ENCODE results near the gene TCF7L1.

TCF7L1 gene

DNA sequence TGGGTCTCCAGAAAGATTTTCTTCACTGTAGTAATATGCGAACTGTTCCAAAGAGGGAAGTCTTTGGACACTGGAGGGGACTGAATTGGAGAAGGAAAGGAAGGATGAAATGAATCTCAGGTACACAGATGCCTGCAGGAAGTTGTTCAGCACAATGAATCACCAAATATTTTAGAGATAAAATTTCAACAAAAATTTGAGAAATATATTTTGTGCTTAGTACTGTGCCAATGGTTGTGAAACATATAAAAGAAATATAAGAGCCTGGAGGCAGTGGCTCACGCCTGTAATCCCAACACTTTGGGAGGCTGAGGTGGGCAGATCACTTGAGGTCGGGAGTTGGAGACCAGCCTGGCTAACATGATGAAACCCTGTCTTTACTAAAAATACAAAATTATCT is 224.5 kb downstream of the TCF7L1 start:
- no peaks in the 10 kb centered on the region for H3K27me3 ChIP-seq (ENCODE audit: insufficient read depth, poor library complexity, severe bottlenecking)
- H3K4me3 ChIP-seq (replicated peaks; ENCODE audit: insufficient read depth, low read length): no peak overlapping the region
- TF ChIP-seq SPI1 (IDR thresholded peaks at IDR 0.05; ENCODE audit: borderline replicate concordance, low read depth) (no peak), GABPA (IDR thresholded peaks at IDR 0.05; ENCODE audit: low read depth) (no peak), POLR2AphosphoS5 (IDR thresholded peaks at IDR 0.05; ENCODE audit: low read depth) (no peak)
- TF ChIP-seq, protein P1, sequence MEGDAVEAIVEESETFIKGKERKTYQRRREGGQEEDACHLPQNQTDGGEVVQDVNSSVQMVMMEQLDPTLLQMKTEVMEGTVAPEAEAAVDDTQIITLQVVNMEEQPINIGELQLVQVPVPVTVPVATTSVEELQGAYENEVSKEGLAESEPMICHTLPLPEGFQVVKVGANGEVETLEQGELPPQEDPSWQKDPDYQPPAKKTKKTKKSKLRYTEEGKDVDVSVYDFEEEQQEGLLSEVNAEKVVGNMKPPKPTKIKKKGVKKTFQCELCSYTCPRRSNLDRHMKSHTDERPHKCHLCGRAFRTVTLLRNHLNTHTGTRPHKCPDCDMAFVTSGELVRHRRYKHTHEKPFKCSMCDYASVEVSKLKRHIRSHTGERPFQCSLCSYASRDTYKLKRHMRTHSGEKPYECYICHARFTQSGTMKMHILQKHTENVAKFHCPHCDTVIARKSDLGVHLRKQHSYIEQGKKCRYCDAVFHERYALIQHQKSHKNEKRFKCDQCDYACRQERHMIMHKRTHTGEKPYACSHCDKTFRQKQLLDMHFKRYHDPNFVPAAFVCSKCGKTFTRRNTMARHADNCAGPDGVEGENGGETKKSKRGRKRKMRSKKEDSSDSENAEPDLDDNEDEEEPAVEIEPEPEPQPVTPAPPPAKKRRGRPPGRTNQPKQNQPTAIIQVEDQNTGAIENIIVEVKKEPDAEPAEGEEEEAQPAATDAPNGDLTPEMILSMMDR (IDR thresholded peaks at IDR 0.05; ENCODE audit: insufficient read depth, low read length): no peak
- TF ChIP-seq, protein P2, sequence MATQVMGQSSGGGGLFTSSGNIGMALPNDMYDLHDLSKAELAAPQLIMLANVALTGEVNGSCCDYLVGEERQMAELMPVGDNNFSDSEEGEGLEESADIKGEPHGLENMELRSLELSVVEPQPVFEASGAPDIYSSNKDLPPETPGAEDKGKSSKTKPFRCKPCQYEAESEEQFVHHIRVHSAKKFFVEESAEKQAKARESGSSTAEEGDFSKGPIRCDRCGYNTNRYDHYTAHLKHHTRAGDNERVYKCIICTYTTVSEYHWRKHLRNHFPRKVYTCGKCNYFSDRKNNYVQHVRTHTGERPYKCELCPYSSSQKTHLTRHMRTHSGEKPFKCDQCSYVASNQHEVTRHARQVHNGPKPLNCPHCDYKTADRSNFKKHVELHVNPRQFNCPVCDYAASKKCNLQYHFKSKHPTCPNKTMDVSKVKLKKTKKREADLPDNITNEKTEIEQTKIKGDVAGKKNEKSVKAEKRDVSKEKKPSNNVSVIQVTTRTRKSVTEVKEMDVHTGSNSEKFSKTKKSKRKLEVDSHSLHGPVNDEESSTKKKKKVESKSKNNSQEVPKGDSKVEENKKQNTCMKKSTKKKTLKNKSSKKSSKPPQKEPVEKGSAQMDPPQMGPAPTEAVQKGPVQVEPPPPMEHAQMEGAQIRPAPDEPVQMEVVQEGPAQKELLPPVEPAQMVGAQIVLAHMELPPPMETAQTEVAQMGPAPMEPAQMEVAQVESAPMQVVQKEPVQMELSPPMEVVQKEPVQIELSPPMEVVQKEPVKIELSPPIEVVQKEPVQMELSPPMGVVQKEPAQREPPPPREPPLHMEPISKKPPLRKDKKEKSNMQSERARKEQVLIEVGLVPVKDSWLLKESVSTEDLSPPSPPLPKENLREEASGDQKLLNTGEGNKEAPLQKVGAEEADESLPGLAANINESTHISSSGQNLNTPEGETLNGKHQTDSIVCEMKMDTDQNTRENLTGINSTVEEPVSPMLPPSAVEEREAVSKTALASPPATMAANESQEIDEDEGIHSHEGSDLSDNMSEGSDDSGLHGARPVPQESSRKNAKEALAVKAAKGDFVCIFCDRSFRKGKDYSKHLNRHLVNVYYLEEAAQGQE (IDR thresholded peaks at IDR 0.05; ENCODE audit: insufficient replicate concordance, low read depth): no peak
- H3K27ac ChIP-seq (replicated peaks): no peak overlapping the region
- no peak for DNase-seq (ENCODE audit: low read depth in 1 of 2, low spot score in 1 of 2)

All from HL-60 (cell line).